Activated CD8-positive, alpha-beta T cell treated with anti-CD3 and anti-CD28 coated beads, Interleukin-2, amount 10 ng/mL, durations not matched to agents 7 days and 5 days (primary cell): Measurements from ENCODE around the gene CD4. TPM values are rescaled to one million over a fixed set of nuclear protein-coding genes. Genes with fewer than 3 reads are reported as not detected.

ENCODE experiments used
- ATAC-seq: fragments of 150-1000 bp; cut with Tn5 transposase; one replicate; pipeline ENCODE4 v1.10.0; 2021; ENCODE audit warnings: moderate library complexity
- CTCF ChIA-PET: fragments of 350-600 bp; sonication (Branson Sonifier 250); formaldehyde crosslinking; loops from one replicate; lab custom pipeline; 2021; ENCODE audit warnings: antibody characterized with exemption; lab: Charles Lee
- POLR2A ChIA-PET: fragments of 350-600 bp; sonication (Branson Sonifier 250); formaldehyde crosslinking; loops from one replicate; lab custom pipeline; 2021; ENCODE audit warnings: antibody characterized with exemption; lab: Charles Lee
- DNase-seq: peaks from one replicate; pipeline ENCODE4 v3.0.0-alpha.2; 2020
- H3K27ac Mint-ChIP-seq: one replicate; pipeline ENCODE4 v1.8.0; 2021; ENCODE audit warnings: mild to moderate bottlenecking, mixed read lengths
- H3K27me3 Mint-ChIP-seq: one replicate; pipeline ENCODE4 v1.8.0; 2021; ENCODE audit warnings: low read depth, mixed read lengths
- H3K36me3 Mint-ChIP-seq: one replicate; pipeline ENCODE4 v1.8.0; 2021; ENCODE audit warnings: low read depth, mixed read lengths
- H3K4me1 Mint-ChIP-seq: one replicate; pipeline ENCODE4 v1.8.0; 2021; ENCODE audit warnings: low read depth, mixed read lengths
- H3K4me3 Mint-ChIP-seq: one replicate; pipeline ENCODE4 v1.8.0; 2021; ENCODE audit warnings: mild to moderate bottlenecking, mixed read lengths
- H3K9me3 Mint-ChIP-seq: one replicate; pipeline ENCODE4 v1.8.0; 2022; ENCODE audit warnings: mixed read lengths; ENCODE audit not compliant: insufficient read depth
- total RNA-seq, 2 experiments: library from RNA; stranded (reverse); gene quantifications; one replicate each; pipeline ENCODE4 v1.2.3, GENCODE V29; 2021

The CD4 gene
- total RNA-seq, 2 experiments from 2014 or later: 0.90 to 1.6 TPM

GRCh38 chr12:6816598-6816997 is 27.3 kb downstream of the CD4 start:
- DNase-seq: no peak
- no peaks in the 10 kb centered on the region for H3K9me3 Mint-ChIP-seq
- H3K4me3 Mint-ChIP-seq: no peak overlapping the region
- ATAC-seq: no peak
- ChIA-PET CTCF (interaction anchor here (1.1 kb wide), 1 partner anchor 38 kb away, joined by 3 read pairs; no protein-coding TSS in a partner anchor), POLR2A (no interaction called here)
- H3K27me3 Mint-ChIP-seq: peaks cover 20% of the 10 kb centered on the region
- H3K36me3 Mint-ChIP-seq: no peaks in the 10 kb centered on the region
- H3K27ac Mint-ChIP-seq: no peak overlapping the region
- peaks cover 9% of the 10 kb centered on the region for H3K4me1 Mint-ChIP-seq

- Mint-ChIP-seq H3K27me3 (peaks cover 23% of the 10 kb centered on the region), H3K9me3 (no peaks in the 10 kb centered on the region), H3K4me3 (no peak overlapping the region), H3K36me3 (no peaks in the 10 kb centered on the region), H3K27ac (no peak overlapping the region), H3K4me1 (peaks cover 12% of the 10 kb centered on the region)
- DNase-seq (no peak), ATAC-seq (no peak)
- CTCF ChIA-PET: no interaction called here
- POLR2A ChIA-PET: no interaction called here
These were observed 27.8 kb downstream of the CD4 start for GRCh38 chr12:6817098-6817497.

- no peaks in the 10 kb centered on the region for H3K36me3 Mint-ChIP-seq
- peaks cover 15% of the 10 kb centered on the region for H3K4me1 Mint-ChIP-seq
- no peaks in the 10 kb centered on the region for H3K9me3 Mint-ChIP-seq
- ATAC-seq (no peak), DNase-seq (no peak)
- H3K27ac Mint-ChIP-seq: no peak overlapping the region
- ChIA-PET CTCF (no interaction called here), POLR2A (interaction anchor here (0.6 kb wide), 1 partner anchor 64 kb away, joined by 3 read pairs; no protein-coding TSS in a partner anchor)
- peaks cover 28% of the 10 kb centered on the region for H3K27me3 Mint-ChIP-seq
- no peak overlapping the region for H3K4me3 Mint-ChIP-seq
These were observed 28.4 kb downstream of the CD4 start for GRCh38 chr12:6817662-6818157.

- H3K4me3 Mint-ChIP-seq: no peak overlapping the region
- ChIA-PET POLR2A (interaction anchor here (0.6 kb wide), 1 partner anchor 64 kb away, joined by 3 read pairs; no protein-coding TSS in a partner anchor), CTCF (no interaction called here)
- H3K27me3 Mint-ChIP-seq: peaks cover 33% of the 10 kb centered on the region
- no peaks in the 10 kb centered on the region for H3K9me3 Mint-ChIP-seq
- H3K27ac Mint-ChIP-seq: no peak overlapping the region
- ATAC-seq (no peak), DNase-seq (no peak)
- no peaks in the 10 kb centered on the region for H3K36me3 Mint-ChIP-seq
- H3K4me1 Mint-ChIP-seq: peaks cover 15% of the 10 kb centered on the region
These were observed 28.9 kb downstream of the CD4 start for GRCh38 chr12:6818222-6818621.

- Mint-ChIP-seq H3K4me3 (no peak overlapping the region), H3K27me3 (peaks cover 37% of the 10 kb centered on the region), H3K36me3 (no peaks in the 10 kb centered on the region), H3K27ac (no peak overlapping the region), H3K4me1 (peaks cover 15% of the 10 kb centered on the region), H3K9me3 (no peaks in the 10 kb centered on the region)
- POLR2A ChIA-PET: no interaction called here
- no peak for DNase-seq
- CTCF ChIA-PET: no interaction called here
- no peak for ATAC-seq
These were observed 29.3 kb downstream of the CD4 start for GRCh38 chr12:6818645-6819044.

- H3K4me1 Mint-ChIP-seq: peaks cover 15% of the 10 kb centered on the region
- CTCF ChIA-PET: interaction anchor here (10.3 kb wide), 1 partner anchor 66 kb away, joined by 116 read pairs; the partner anchor contains the start of gene MLF2
- POLR2A ChIA-PET: no interaction called here
- H3K9me3 Mint-ChIP-seq: no peaks in the 10 kb centered on the region
- no peak overlapping the region for H3K4me3 Mint-ChIP-seq
- ATAC-seq: no peak
- no peak overlapping the region for H3K27ac Mint-ChIP-seq
- H3K36me3 Mint-ChIP-seq: no peaks in the 10 kb centered on the region
- peaks cover 39% of the 10 kb centered on the region for H3K27me3 Mint-ChIP-seq
- no peak for DNase-seq
These were observed 30.0 kb downstream of the CD4 start for GRCh38 chr12:6819106-6820030.

GRCh38 chr12:6820166-6820565 is 30.8 kb downstream of the CD4 start:
- no peak overlapping the region for H3K4me3 Mint-ChIP-seq
- H3K27me3 Mint-ChIP-seq: peaks cover 43% of the 10 kb centered on the region
- no peak for DNase-seq
- H3K27ac Mint-ChIP-seq: no peak overlapping the region
- H3K36me3 Mint-ChIP-seq: no peaks in the 10 kb centered on the region
- no peak for ATAC-seq
- H3K4me1 Mint-ChIP-seq: peaks cover 16% of the 10 kb centered on the region
- no peaks in the 10 kb centered on the region for H3K9me3 Mint-ChIP-seq
- POLR2A ChIA-PET: interaction anchor here (1.5 kb wide), 1 partner anchor 25 kb away, joined by 3 read pairs; no protein-coding TSS in a partner anchor
- CTCF ChIA-PET: interaction anchor here (3.6 to 10.3 kb wide), 2 partner anchors 14 to 67 kb away, joined by 22 to 116 read pairs; partner anchors contain the start of gene MLF2

- ChIA-PET POLR2A (interaction anchor here (1.3 to 1.7 kb wide), 5 partner anchors 23 to 97 kb away, joined by 3 to 10 read pairs (median 3); partner anchors contain the start of gene MLF2), CTCF (interaction anchor here (0.7 to 10.3 kb wide), 8 partner anchors 10 to 85 kb away, joined by 3 to 116 read pairs (median 4); partner anchors contain the start of gene MLF2)
- DNase-seq (no peak), ATAC-seq (peak; percentile 12)
- Mint-ChIP-seq H3K36me3 (no peaks in the 10 kb centered on the region), H3K4me1 (peaks cover 22% of the 10 kb centered on the region), H3K27me3 (peaks cover 54% of the 10 kb centered on the region), H3K9me3 (no peaks in the 10 kb centered on the region), H3K4me3 (peak within 1 kb of the TSS; percentile 17), H3K27ac (peak within 1 kb of the TSS; percentile 51)
These were observed 32.5 kb downstream of the CD4 start, which contains the start of gene GPR162 for GRCh38 chr12:6821591-6822425. GPR162 (plus strand) TSS chr12:6821821; CDS start chr12:6823899, 2,078 bp downstream.

- peaks cover 62% of the 10 kb centered on the region for H3K27me3 Mint-ChIP-seq
- POLR2A ChIA-PET: interaction anchor here (1.3 to 1.7 kb wide), 3 partner anchors 30 to 98 kb away, joined by 3 to 10 read pairs (median 3); partner anchors contain the start of gene MLF2
- H3K27ac Mint-ChIP-seq: no peak overlapping the region
- H3K4me1 Mint-ChIP-seq: peaks cover 26% of the 10 kb centered on the region
- ATAC-seq (no peak), DNase-seq (no peak)
- H3K36me3 Mint-ChIP-seq: no peaks in the 10 kb centered on the region
- no peak overlapping the region for H3K4me3 Mint-ChIP-seq
- CTCF ChIA-PET: interaction anchor here (1.0 to 10.3 kb wide), 4 partner anchors 12 to 69 kb away, joined by 3 to 116 read pairs (median 14); partner anchors contain the start of gene MLF2
- H3K9me3 Mint-ChIP-seq: no peaks in the 10 kb centered on the region
These were observed 33.3 kb downstream of the CD4 start for GRCh38 chr12:6822426-6823135.

GRCh38 chr12:6823182-6824084 is 34.1 kb downstream of the CD4 start:
- Mint-ChIP-seq H3K9me3 (no peaks in the 10 kb centered on the region), H3K4me1 (peaks cover 30% of the 10 kb centered on the region), H3K36me3 (no peaks in the 10 kb centered on the region), H3K27ac (no peak overlapping the region), H3K4me3 (no peak overlapping the region), H3K27me3 (peaks cover 66% of the 10 kb centered on the region)
- ChIA-PET CTCF (interaction anchor here (1.0 to 10.3 kb wide), 7 partner anchors 11 to 203 kb away, joined by 3 to 116 read pairs (median 15); partner anchors contain the start of gene MLF2), POLR2A (interaction anchor here (1.1 to 1.7 kb wide), 3 partner anchors 30 to 100 kb away, joined by 3 to 10 read pairs (median 3); partner anchors contain the start of genes COPS7A and MLF2)
- DNase-seq (no peak), ATAC-seq (no peak)
